Pulmonary artery endothelial cell (primary cell): Measurements from ENCODE around the gene ZFAND3. TPM values are rescaled to one million over a fixed set of nuclear protein-coding genes. Genes with fewer than 3 reads are reported as not detected.

Source experiments
- total RNA-seq: library from RNA; depleted of rRNA; stranded (reverse); fragments of >200 nt; gene quantifications from 2 replicates; pipeline ENCODE4 v1.2.3, GENCODE V29; 2014

The ZFAND3 gene
- total RNA-seq, 1 donor from 2014 or later = 23.5 TPM

Other genes with a start within 250 kb of the ZFAND3 start
- 0.56 and 0.59 TPM in 2 replicates for gene MDGA1, start 121.8 kb upstream of the ZFAND3 start, total RNA-seq